ENCODE results near the gene PRKCB. TPM values are rescaled to one million over a fixed set of nuclear protein-coding genes. Genes with fewer than 3 reads are reported as not detected.

Gene PRKCB
- polyA plus RNA-seq, 3 donors: 57.4 to 87.4 (median 75.5) TPM

DNA sequence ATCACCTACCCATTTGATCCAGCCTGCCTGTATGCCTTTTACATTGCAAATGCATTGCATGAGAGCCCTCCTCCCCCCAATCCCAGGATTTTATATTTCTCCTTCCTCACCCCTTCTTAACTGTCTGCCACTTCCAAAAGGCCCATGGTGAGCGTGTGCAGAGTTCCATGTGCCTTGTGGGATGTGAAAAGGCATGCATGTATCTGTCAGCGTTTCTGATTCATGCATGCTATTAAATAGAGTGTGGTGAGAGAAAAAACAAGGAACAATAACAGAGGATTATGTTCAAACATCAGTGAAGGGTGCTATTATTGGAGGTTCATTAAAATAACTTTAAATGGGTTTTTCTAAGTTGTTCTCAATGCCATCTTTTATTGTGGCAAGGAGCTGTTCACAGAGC, 359.4 kb downstream of the PRKCB start:
- peaks cover 52% of the 10 kb centered on the region for H4K20me1 ChIP-seq (ENCODE audit: insufficient read depth, low read length)
- WGBS (ENCODE audit: insufficient coverage): 100% methylated on average over 1 of the region's 2 CpGs
- peaks cover 84 to 90% of the 10 kb centered on the region in 2 donors for H3K36me3 Mint-ChIP-seq

DNA sequence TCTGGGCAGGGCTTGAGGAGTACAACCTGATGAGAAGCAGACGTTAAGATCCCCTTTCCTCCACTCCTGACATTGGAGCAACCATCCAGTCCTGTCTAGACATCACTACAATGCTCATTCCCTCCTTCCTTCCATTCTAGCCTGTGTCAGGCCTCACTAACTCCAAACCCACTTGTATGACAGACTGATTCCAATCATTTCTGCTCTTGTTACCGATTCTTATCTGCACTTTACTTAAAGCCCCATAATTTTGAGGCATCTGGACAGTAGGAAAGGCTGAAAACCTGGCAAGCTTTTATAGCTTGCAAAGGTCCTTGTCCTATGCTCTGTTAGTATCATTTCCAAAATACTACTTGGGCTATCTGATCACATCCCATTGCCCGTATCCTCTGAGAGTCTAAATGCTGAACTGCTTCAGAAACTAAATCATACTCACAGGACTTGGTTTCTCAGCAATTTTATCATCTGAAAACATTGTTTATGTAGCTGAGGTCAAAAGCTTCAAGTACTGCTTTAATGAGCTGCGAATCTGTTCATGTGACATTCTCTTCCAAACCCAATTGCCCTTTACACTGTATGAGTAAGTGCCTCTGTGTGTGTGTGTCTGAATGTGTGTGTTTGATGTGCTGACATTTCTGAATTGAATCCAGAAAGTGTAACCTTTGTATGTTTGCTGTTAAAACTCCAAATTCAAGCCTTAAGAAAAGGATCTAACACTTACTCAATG, 363.2 kb downstream of the PRKCB start:
- no peak for DNase-seq
- H3K4me1 Mint-ChIP-seq: peaks cover 2% of the 10 kb centered on the region
- H3K79me2 ChIP-seq (ENCODE audit: insufficient read depth, low read length): no peaks in the 10 kb centered on the region
- no peak overlapping the region for H2AFZ ChIP-seq (ENCODE audit: insufficient read depth, low read depth, low read length, poor library complexity, severe bottlenecking)
- peaks cover 0 to 3% (median 0%) of the 10 kb centered on the region in 7 donors for H3K9me3 Mint-ChIP-seq
- intact Hi-C loops (cut with micrococcal nuclease): no loop called here
- peaks cover 0 to 1% (median 0%) of the 10 kb centered on the region in 3 donors for H3K27me3 Mint-ChIP-seq (ENCODE audit: low read depth in 3 of 3)
- no peaks in the 10 kb centered on the region for H3K27me3 ChIP-seq (ENCODE audit: control insufficient read depth in 2 of 2, insufficient read depth in 2 of 2, low read length in 2 of 2)
- H3K36me3 Mint-ChIP-seq: peaks cover 81 to 91% of the 10 kb centered on the region in 2 donors
- H3K9me3 ChIP-seq (replicated peaks in 1 of 2; ENCODE audit: control insufficient read depth in 1 of 2, insufficient read depth in 1 of 2, low read length in 2 of 2): no peaks in the 10 kb centered on the region
- no peak overlapping the region for H3K9ac ChIP-seq (ENCODE audit: insufficient read depth, low read length, poor library complexity, severe bottlenecking)
- H3K4me3 ChIP-seq (replicated peaks in 1 of 3; ENCODE audit: low read depth in 2 of 3, low read length in 3 of 3): no peak overlapping the region
- H3K27ac Mint-ChIP-seq: no peak overlapping the region
- H3K27ac ChIP-seq (ENCODE audit: low read depth in 1 of 2, low read length in 2 of 2): no peak overlapping the region
- TF ChIP-seq, protein P1, sequence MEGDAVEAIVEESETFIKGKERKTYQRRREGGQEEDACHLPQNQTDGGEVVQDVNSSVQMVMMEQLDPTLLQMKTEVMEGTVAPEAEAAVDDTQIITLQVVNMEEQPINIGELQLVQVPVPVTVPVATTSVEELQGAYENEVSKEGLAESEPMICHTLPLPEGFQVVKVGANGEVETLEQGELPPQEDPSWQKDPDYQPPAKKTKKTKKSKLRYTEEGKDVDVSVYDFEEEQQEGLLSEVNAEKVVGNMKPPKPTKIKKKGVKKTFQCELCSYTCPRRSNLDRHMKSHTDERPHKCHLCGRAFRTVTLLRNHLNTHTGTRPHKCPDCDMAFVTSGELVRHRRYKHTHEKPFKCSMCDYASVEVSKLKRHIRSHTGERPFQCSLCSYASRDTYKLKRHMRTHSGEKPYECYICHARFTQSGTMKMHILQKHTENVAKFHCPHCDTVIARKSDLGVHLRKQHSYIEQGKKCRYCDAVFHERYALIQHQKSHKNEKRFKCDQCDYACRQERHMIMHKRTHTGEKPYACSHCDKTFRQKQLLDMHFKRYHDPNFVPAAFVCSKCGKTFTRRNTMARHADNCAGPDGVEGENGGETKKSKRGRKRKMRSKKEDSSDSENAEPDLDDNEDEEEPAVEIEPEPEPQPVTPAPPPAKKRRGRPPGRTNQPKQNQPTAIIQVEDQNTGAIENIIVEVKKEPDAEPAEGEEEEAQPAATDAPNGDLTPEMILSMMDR (IDR thresholded peaks at IDR 0.05): no peak
- 100% methylated on average over 2 of the region's 4 CpGs for WGBS (ENCODE audit: insufficient coverage)
- H3K4me3 Mint-ChIP-seq: no peak overlapping the region
- H4K20me1 ChIP-seq (ENCODE audit: insufficient read depth, low read length): peaks cover 71% of the 10 kb centered on the region
- H3K4me1 ChIP-seq (ENCODE audit: control insufficient read depth in 1 of 2, insufficient read depth in 2 of 2, low read length in 2 of 2): no peaks in the 10 kb centered on the region
- no peak overlapping the region for H3K4me2 ChIP-seq (replicated peaks; ENCODE audit: extremely low read depth, low read length, poor library complexity, severe bottlenecking)
- peaks cover 84 to 98% of the 10 kb centered on the region in 2 donors for H3K36me3 ChIP-seq (replicated peaks in 1 of 2; ENCODE audit: control insufficient read depth in 1 of 2, insufficient read depth in 2 of 2, low read length in 2 of 2)

More for the DNA sequence above, 359.4 kb downstream of the PRKCB start:
- intact Hi-C loops (cut with micrococcal nuclease): no loop called here
- Histone ChIP-seq H3K4me1 (ENCODE audit: control insufficient read depth in 1 of 2, insufficient read depth in 2 of 2, low read length in 2 of 2) (no peaks in the 10 kb centered on the region), H3K36me3 (replicated peaks in 1 of 2; ENCODE audit: control insufficient read depth in 1 of 2, insufficient read depth in 2 of 2, low read length in 2 of 2) (peaks cover 92 to 98% of the 10 kb centered on the region in 2 donors), H3K4me2 (replicated peaks; ENCODE audit: extremely low read depth, low read length, poor library complexity, severe bottlenecking) (no peak overlapping the region), H3K4me3 (replicated peaks in 1 of 3; ENCODE audit: low read depth in 2 of 3, low read length in 3 of 3) (no peak overlapping the region), H3K9me3 (replicated peaks in 1 of 2; ENCODE audit: control insufficient read depth in 1 of 2, insufficient read depth in 1 of 2, low read length in 2 of 2) (no peaks in the 10 kb centered on the region), H3K27ac (ENCODE audit: low read depth in 1 of 2, low read length in 2 of 2) (no peak overlapping the region), H3K9ac (ENCODE audit: insufficient read depth, low read length, poor library complexity, severe bottlenecking) (no peak overlapping the region), H3K79me2 (ENCODE audit: insufficient read depth, low read length) (no peaks in the 10 kb centered on the region), H3K27me3 (ENCODE audit: control insufficient read depth in 2 of 2, insufficient read depth in 2 of 2, low read length in 2 of 2) (no peaks in the 10 kb centered on the region), H2AFZ (ENCODE audit: insufficient read depth, low read depth, low read length, poor library complexity, severe bottlenecking) (no peak overlapping the region)
- Mint-ChIP-seq H3K27me3 (ENCODE audit: low read depth in 3 of 3) (peaks cover 0 to 1% (median 0%) of the 10 kb centered on the region in 3 donors), H3K4me1 (no peaks in the 10 kb centered on the region), H3K9me3 (peaks cover 0 to 3% (median 0%) of the 10 kb centered on the region in 7 donors), H3K27ac (no peak overlapping the region), H3K4me3 (no peak overlapping the region)
- no peak for DNase-seq
- TF ChIP-seq, protein P1 (IDR thresholded peaks at IDR 0.05): no peak

Measured in CD14-positive monocyte (primary cell).